ENCODE results near the gene FAM149A. TPM values are rescaled to one million over a fixed set of nuclear protein-coding genes. Genes with fewer than 3 reads are reported as not detected.

Gene FAM149A
- total RNA-seq, 2 experiments from 2014 or later: not detected

- ChIA-PET CTCF (ENCODE audit: unreplicated experiment) (no interaction called here), POLR2A (interaction anchor here (1.2 kb wide), 1 partner anchor 13 kb away, joined by 3 read pairs; no protein-coding TSS in a partner anchor)
- Histone ChIP-seq H3K79me2 (ENCODE audit: insufficient read depth, low read depth, low read length) (no peaks in the 10 kb centered on the region), H2AFZ (ENCODE audit: low read length) (no peak overlapping the region), H3K27ac (ENCODE audit: low read depth, low read length, poor library complexity, severe bottlenecking) (no peak overlapping the region), H3K4me3 (ENCODE audit: low read depth, low read length, poor library complexity, severe bottlenecking) (no peak overlapping the region), H3K9me2 (ENCODE audit: insufficient read depth, low read length) (no peaks in the 10 kb centered on the region), H3K4me1 (ENCODE audit: insufficient read depth, low read length, poor library complexity, severe bottlenecking) (no peaks in the 10 kb centered on the region), H4K20me1 (ENCODE audit: insufficient read depth, low read length) (no peaks in the 10 kb centered on the region), H3K36me3 (ENCODE audit: insufficient read depth, low read length) (no peaks in the 10 kb centered on the region), H3K4me2 (ENCODE audit: low read length) (no peak overlapping the region), H3K9me3 (ENCODE audit: low read length) (no peaks in the 10 kb centered on the region)
- intact Hi-C loops (cut with micrococcal nuclease; ENCODE audit: unreplicated experiment): no loop called here
- no TSS peak for BruUV-seq (replicated peaks)
- DNase-seq (ENCODE audit: low spot score): peak; percentile 58
- TF ChIP-seq CTCF (conservative IDR thresholded peaks at IDR 0.05; ENCODE audit: low read length) (peak; percentile 88), EZH2phosphoT487 (IDR thresholded peaks at IDR 0.05; ENCODE audit: borderline replicate concordance, low read depth, low read length) (no peak)
Observed at GRCh38 chr4:186149872-186150271, 45.4 kb downstream of the FAM149A start.

- no peak overlapping the region for H3K4me2 ChIP-seq (ENCODE audit: low read length)
- H3K79me2 ChIP-seq (ENCODE audit: insufficient read depth, low read depth, low read length): no peaks in the 10 kb centered on the region
- CTCF ChIA-PET (ENCODE audit: unreplicated experiment): no interaction called here
- no TSS peak for BruUV-seq (replicated peaks)
- H3K27ac ChIP-seq (ENCODE audit: low read depth, low read length, poor library complexity, severe bottlenecking): no peak overlapping the region
- no peaks in the 10 kb centered on the region for H3K9me3 ChIP-seq (ENCODE audit: low read length)
- no peak for TF ChIP-seq CTCF (conservative IDR thresholded peaks at IDR 0.05; ENCODE audit: low read length)
- TF ChIP-seq EZH2phosphoT487 (IDR thresholded peaks at IDR 0.05; ENCODE audit: borderline replicate concordance, low read depth, low read length): no peak
- POLR2A ChIA-PET: no interaction called here
- no peaks in the 10 kb centered on the region for H3K4me1 ChIP-seq (ENCODE audit: insufficient read depth, low read length, poor library complexity, severe bottlenecking)
- intact Hi-C loops (cut with micrococcal nuclease; ENCODE audit: unreplicated experiment): no loop called here
- no peaks in the 10 kb centered on the region for H4K20me1 ChIP-seq (ENCODE audit: insufficient read depth, low read length)
- no peaks in the 10 kb centered on the region for H3K9me2 ChIP-seq (ENCODE audit: insufficient read depth, low read length)
- no peak for DNase-seq (ENCODE audit: low spot score)
- no peaks in the 10 kb centered on the region for H3K36me3 ChIP-seq (ENCODE audit: insufficient read depth, low read length)
- no peak overlapping the region for H3K4me3 ChIP-seq (ENCODE audit: low read depth, low read length, poor library complexity, severe bottlenecking)
- H2AFZ ChIP-seq (ENCODE audit: low read length): no peak overlapping the region
Observed at GRCh38 chr4:186150926-186151325, 46.4 kb downstream of the FAM149A start.

GRCh38 chr4:186151499-186151898 is 47.0 kb downstream of the FAM149A start:
- ChIA-PET CTCF (ENCODE audit: unreplicated experiment) (no interaction called here), POLR2A (interaction anchor here (0.6 kb wide), 1 partner anchor 14 kb away, joined by 3 read pairs; no protein-coding TSS in a partner anchor)
- no peaks in the 10 kb centered on the region for H3K9me3 ChIP-seq (ENCODE audit: low read length)
- no peaks in the 10 kb centered on the region for H4K20me1 ChIP-seq (ENCODE audit: insufficient read depth, low read length)
- TF ChIP-seq CTCF (conservative IDR thresholded peaks at IDR 0.05; ENCODE audit: low read length) (no peak), EZH2phosphoT487 (IDR thresholded peaks at IDR 0.05; ENCODE audit: borderline replicate concordance, low read depth, low read length) (no peak)
- H3K36me3 ChIP-seq (ENCODE audit: insufficient read depth, low read length): no peaks in the 10 kb centered on the region
- H3K4me3 ChIP-seq (ENCODE audit: low read depth, low read length, poor library complexity, severe bottlenecking): no peak overlapping the region
- no peak overlapping the region for H2AFZ ChIP-seq (ENCODE audit: low read length)
- no peak overlapping the region for H3K27ac ChIP-seq (ENCODE audit: low read depth, low read length, poor library complexity, severe bottlenecking)
- H3K9me2 ChIP-seq (ENCODE audit: insufficient read depth, low read length): no peaks in the 10 kb centered on the region
- BruUV-seq (replicated peaks): no TSS peak
- no peak for DNase-seq (ENCODE audit: low spot score)
- no peak overlapping the region for H3K4me2 ChIP-seq (ENCODE audit: low read length)
- no peaks in the 10 kb centered on the region for H3K79me2 ChIP-seq (ENCODE audit: insufficient read depth, low read depth, low read length)
- intact Hi-C loops (cut with micrococcal nuclease; ENCODE audit: unreplicated experiment): no loop called here
- no peaks in the 10 kb centered on the region for H3K4me1 ChIP-seq (ENCODE audit: insufficient read depth, low read length, poor library complexity, severe bottlenecking)
